Mesothelial cell of epicardium (in vitro differentiated cells): ENCODE results near the gene SORCS1. TPM values are rescaled to one million over a fixed set of nuclear protein-coding genes. Genes with fewer than 3 reads are reported as not detected.

ENCODE experiments used
- DNase-seq, 2 experiments: peaks; one replicate each; pipeline ENCODE4 v3.0.0; 2021; ENCODE audit warnings: low spot score in 2 of 2; ENCODE audit not compliant: unreplicated experiment in 2 of 2
- H3K27ac Mint-ChIP-seq: 2 replicates; pipeline ENCODE4 v1.8.0; 2021; ENCODE audit warnings: mixed read lengths
- H3K27me3 Mint-ChIP-seq: 2 replicates; pipeline ENCODE4 v1.8.0; 2021; ENCODE audit warnings: low read depth, mixed read lengths
- H3K36me3 Mint-ChIP-seq: 2 replicates; pipeline ENCODE4 v1.8.0; 2021; ENCODE audit warnings: mixed read lengths
- H3K4me1 Mint-ChIP-seq: 2 replicates; pipeline ENCODE4 v1.8.0; 2021; ENCODE audit warnings: mixed read lengths
- H3K4me3 Mint-ChIP-seq: 2 replicates; pipeline ENCODE4 v1.8.0; 2021; ENCODE audit warnings: mild to moderate bottlenecking, moderate library complexity, mixed read lengths
- H3K9me3 Mint-ChIP-seq: 2 replicates; pipeline ENCODE4 v1.8.0; 2021; ENCODE audit warnings: mixed read lengths
- total RNA-seq: library from RNA; stranded (reverse); gene quantifications from 3 replicates; pipeline ENCODE4 v1.2.1, GENCODE V29; 2021
- TF ChIP-seq, protein P1 (sequence below): fragments of 200-600 bp; sonication (generic); IDR thresholded peaks from one replicate; pipeline ENCODE4 v1.5.0; 2021; ENCODE audit warnings: antibody characterized with exemption; ENCODE audit not compliant: unreplicated experiment

SORCS1 gene
- total RNA-seq, 1 donor from 2014 or later: 0.78 TPM

GRCh38 chr10:106859892-106860652, 304.4 kb downstream of the SORCS1 start:
- Mint-ChIP-seq H3K9me3 (peaks cover 8% of the 10 kb centered on the region), H3K36me3 (no peaks in the 10 kb centered on the region), H3K27me3 (peaks cover 7% of the 10 kb centered on the region), H3K4me3 (no peak overlapping the region), H3K27ac (no peak overlapping the region), H3K4me1 (no peaks in the 10 kb centered on the region)
- no peak for DNase-seq
- TF ChIP-seq, protein P1, sequence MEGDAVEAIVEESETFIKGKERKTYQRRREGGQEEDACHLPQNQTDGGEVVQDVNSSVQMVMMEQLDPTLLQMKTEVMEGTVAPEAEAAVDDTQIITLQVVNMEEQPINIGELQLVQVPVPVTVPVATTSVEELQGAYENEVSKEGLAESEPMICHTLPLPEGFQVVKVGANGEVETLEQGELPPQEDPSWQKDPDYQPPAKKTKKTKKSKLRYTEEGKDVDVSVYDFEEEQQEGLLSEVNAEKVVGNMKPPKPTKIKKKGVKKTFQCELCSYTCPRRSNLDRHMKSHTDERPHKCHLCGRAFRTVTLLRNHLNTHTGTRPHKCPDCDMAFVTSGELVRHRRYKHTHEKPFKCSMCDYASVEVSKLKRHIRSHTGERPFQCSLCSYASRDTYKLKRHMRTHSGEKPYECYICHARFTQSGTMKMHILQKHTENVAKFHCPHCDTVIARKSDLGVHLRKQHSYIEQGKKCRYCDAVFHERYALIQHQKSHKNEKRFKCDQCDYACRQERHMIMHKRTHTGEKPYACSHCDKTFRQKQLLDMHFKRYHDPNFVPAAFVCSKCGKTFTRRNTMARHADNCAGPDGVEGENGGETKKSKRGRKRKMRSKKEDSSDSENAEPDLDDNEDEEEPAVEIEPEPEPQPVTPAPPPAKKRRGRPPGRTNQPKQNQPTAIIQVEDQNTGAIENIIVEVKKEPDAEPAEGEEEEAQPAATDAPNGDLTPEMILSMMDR: no peak

DNA sequence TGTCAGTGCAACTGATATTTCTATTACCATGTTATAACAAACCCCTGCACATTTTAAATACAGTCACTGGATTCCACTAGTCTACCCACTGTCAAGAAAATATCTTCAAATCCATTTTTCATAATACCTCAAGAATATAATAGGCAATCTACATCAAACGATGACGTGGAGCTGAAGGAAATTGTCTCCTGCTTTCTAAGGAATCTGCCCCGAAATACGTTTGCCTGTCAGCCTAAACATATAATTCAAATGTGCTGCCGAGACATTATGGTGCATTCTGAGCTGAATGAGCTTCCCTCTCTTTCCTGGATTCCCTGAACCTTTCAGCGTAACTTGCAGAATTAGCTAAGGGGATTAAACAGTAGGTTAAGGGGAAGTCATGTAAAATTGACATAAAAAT, 306.8 kb downstream of the SORCS1 start:
- Mint-ChIP-seq H3K9me3 (peaks cover 30% of the 10 kb centered on the region), H3K4me1 (no peaks in the 10 kb centered on the region), H3K27me3 (peaks cover 7% of the 10 kb centered on the region), H3K36me3 (peaks cover 3% of the 10 kb centered on the region), H3K4me3 (no peak overlapping the region), H3K27ac (no peak overlapping the region)
- TF ChIP-seq, protein P1: no peak
- DNase-seq: no peak

- H3K4me1 Mint-ChIP-seq: no peaks in the 10 kb centered on the region
- no peak overlapping the region for H3K27ac Mint-ChIP-seq
- H3K36me3 Mint-ChIP-seq: peaks cover 5% of the 10 kb centered on the region
- TF ChIP-seq, protein P1: no peak
- no peak overlapping the region for H3K4me3 Mint-ChIP-seq
- peaks cover 7% of the 10 kb centered on the region for H3K27me3 Mint-ChIP-seq
- H3K9me3 Mint-ChIP-seq: peaks cover 33% of the 10 kb centered on the region
- DNase-seq: no peak
These were observed 307.3 kb downstream of the SORCS1 start for GRCh38 chr10:106857213-106857612.

- Mint-ChIP-seq H3K36me3 (no peaks in the 10 kb centered on the region), H3K27ac (no peak overlapping the region), H3K4me1 (peaks cover 12% of the 10 kb centered on the region), H3K4me3 (no peak overlapping the region), H3K27me3 (no peaks in the 10 kb centered on the region), H3K9me3 (peaks cover 15% of the 10 kb centered on the region)
- TF ChIP-seq, protein P1: no peak
- no peak for DNase-seq
These were observed 327.4 kb downstream of the SORCS1 start for GRCh38 chr10:106836933-106837663.

GRCh38 chr10:106832846-106833245, 331.7 kb downstream of the SORCS1 start:
- Mint-ChIP-seq H3K9me3 (no peaks in the 10 kb centered on the region), H3K36me3 (no peaks in the 10 kb centered on the region), H3K27ac (no peak overlapping the region), H3K27me3 (peaks cover 4% of the 10 kb centered on the region), H3K4me1 (peaks cover 7% of the 10 kb centered on the region), H3K4me3 (no peak overlapping the region)
- DNase-seq: no peak
- TF ChIP-seq, protein P1: no peak
